ENCODE data around the gene GOLGA5. TPM values are rescaled to one million over a fixed set of nuclear protein-coding genes. Genes with fewer than 3 reads are reported as not detected.
"Not testable (repeated sequence)": the region's sequence is repeated elsewhere in the genome, so short reads cannot be mapped to it uniquely, and the experiment has no call there.

Gene GOLGA5
- total RNA-seq, 1 experiment from 2014 or later, result 22.3 TPM

DNA sequence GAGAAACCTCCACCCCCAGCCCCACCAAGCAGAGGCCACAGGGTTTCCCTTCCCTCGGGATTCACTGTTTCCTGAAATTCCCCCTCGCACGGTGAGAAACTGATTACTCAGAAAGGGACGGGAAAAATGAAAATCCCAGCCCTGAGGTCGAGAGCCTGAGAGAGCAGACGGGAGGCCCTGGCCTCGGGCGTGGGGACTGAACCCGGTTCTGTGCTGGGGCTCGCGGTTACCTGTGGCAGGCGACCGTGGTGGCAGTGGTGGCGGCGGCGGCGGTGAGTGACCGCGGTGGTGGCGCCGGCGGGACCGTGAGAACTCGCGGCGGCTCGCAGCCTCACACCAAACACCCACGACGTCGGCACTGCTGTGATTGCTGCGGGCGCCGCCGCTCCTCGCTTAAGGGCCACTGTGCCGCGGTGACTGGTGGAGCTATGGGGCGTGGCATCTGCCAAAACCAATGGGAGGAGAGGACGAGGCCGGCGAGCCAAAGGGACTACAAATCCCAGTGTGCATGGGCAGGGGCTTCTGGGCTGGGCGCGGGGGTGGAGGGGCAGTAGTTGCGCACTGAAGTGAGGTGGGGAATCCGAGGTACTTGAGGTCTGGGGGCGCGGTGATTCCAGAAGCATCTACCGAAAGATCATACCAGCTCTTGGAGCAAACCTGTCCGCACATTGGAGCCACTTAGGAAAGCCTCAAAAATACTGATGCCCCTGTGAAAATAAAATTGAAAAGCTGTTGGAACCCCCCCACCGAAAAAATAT, 45.7 kb upstream of the GOLGA5 start, which contains the start of gene LGMN:
TSS of gene LGMN (minus strand) at position 369 of the 758 bp plus-strand sequence. CDS start 15,841 bp downstream, outside the sequence.
- ATAC-seq, result peak; percentile 99
- POLR2A ChIA-PET, result interaction anchor here (0.6 kb wide), 1 partner anchor 20 kb away, joined by 3 read pairs; no protein-coding TSS in a partner anchor
- DNase-seq (ENCODE audit: low read depth, low spot score), result peak; percentile 52
- H3K9me3 ChIP-seq (ENCODE audit: control insufficient read depth, insufficient read depth, low read depth, low read length), result no peaks in the 10 kb centered on the region
- H3K27ac ChIP-seq (ENCODE audit: low read length), result peak within 1 kb of the TSS; percentile 73
- no peaks in the 10 kb centered on the region; the same call in none of the 2 replicates for H3K4me1 ChIP-seq (ENCODE audit: control insufficient read depth, insufficient read depth, low read length)
- peak within 1 kb of the TSS; percentile 90 to 93 for H3K4me3 ChIP-seq (ENCODE audit: low read depth in 2 of 2, low read length in 2 of 2)
- intact Hi-C loops (cut with micrococcal nuclease; ENCODE audit: unreplicated experiment), result no loop called here
- in situ Hi-C loops (cut with HindIII; ENCODE audit: low pct_unique_long_range_greater_than_20kb, low sequenced_read_pairs), result no loop called here
- peak; percentile 82 for TF ChIP-seq POLR2AphosphoS5 (IDR thresholded peaks at IDR 0.05; ENCODE audit: low read depth, low read length)
- no peak for TF ChIP-seq CTCF (IDR thresholded peaks at IDR 0.05)
- peak; percentile 46; the same call in 1 of the 2 replicates for TF ChIP-seq TCF7L2 (IDR thresholded peaks at IDR 0.05; ENCODE audit: low read depth, low read length)
- H3K27me3 ChIP-seq (ENCODE audit: control insufficient read depth, insufficient read depth, low read length), result no peaks in the 10 kb centered on the region
- CTCF ChIA-PET, result no interaction called here
- BruUV-seq (replicated peaks), result no TSS peak
- no peaks in the 10 kb centered on the region; the same call in 1 of the 2 replicates for H3K36me3 ChIP-seq (ENCODE audit: control insufficient read depth, insufficient read depth, low read length)

DNA sequence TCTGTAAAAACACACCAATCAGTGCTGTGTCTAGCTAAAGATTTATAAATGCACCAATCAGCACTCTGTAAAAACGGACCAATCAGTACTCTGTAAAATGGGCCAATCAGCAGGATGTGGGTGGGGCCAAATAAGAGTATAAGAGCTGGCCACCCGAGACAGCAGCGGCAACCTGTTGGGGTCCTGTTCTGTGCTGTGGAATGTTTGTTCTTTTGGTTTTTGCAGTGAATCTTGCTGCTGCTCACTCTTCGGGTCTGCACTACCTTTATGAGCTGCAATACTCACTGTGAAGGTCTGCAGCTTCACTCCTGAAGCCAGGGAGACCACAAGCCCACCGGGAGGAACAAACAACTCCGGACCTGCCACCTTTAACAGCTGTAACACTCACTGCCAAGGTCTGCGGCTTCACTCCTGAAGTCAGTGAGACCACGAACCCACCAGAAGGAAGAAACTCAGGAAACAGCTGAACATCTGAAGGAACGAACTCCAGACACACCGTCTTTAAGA, 43.8 kb upstream of the GOLGA5 start:
- H3K4me1 ChIP-seq (ENCODE audit: control insufficient read depth, insufficient read depth, low read length); in situ Hi-C loops (cut with HindIII; ENCODE audit: low pct_unique_long_range_greater_than_20kb, low sequenced_read_pairs); H3K27ac ChIP-seq (ENCODE audit: low read length); H3K36me3 ChIP-seq (ENCODE audit: control insufficient read depth, insufficient read depth, low read length); H3K27me3 ChIP-seq (ENCODE audit: control insufficient read depth, insufficient read depth, low read length); H3K9me3 ChIP-seq (ENCODE audit: control insufficient read depth, insufficient read depth, low read depth, low read length); H3K4me3 ChIP-seq (ENCODE audit: low read depth in 2 of 2, low read length in 2 of 2); CTCF ChIA-PET; intact Hi-C loops (cut with micrococcal nuclease; ENCODE audit: unreplicated experiment); DNase-seq (ENCODE audit: low read depth, low spot score); BruUV-seq (replicated peaks); ATAC-seq: not testable (repeated sequence)
- POLR2A ChIA-PET, result interaction anchor here (0.7 kb wide), 1 partner anchor 40 kb away, joined by 3 read pairs; no protein-coding TSS in a partner anchor

- H3K4me1 ChIP-seq (ENCODE audit: control insufficient read depth, insufficient read depth, low read length), result no peaks in the 10 kb centered on the region; the same call in none of the 2 replicates
- ATAC-seq, result no peak
- H3K27ac ChIP-seq (ENCODE audit: low read length), result no peak overlapping the region
- ChIA-PET POLR2A (no interaction called here), CTCF (no interaction called here)
- H3K4me3 ChIP-seq (ENCODE audit: low read depth in 2 of 2, low read length in 2 of 2), result no peak overlapping the region
- in situ Hi-C loops (cut with HindIII; ENCODE audit: low pct_unique_long_range_greater_than_20kb, low sequenced_read_pairs) (no loop called here), intact Hi-C loops (cut with micrococcal nuclease; ENCODE audit: unreplicated experiment) (no loop called here)
- no peaks in the 10 kb centered on the region for H3K9me3 ChIP-seq (ENCODE audit: control insufficient read depth, insufficient read depth, low read depth, low read length)
- no peak for DNase-seq (ENCODE audit: low read depth, low spot score)
- no peaks in the 10 kb centered on the region; the same call in 1 of the 2 replicates for H3K36me3 ChIP-seq (ENCODE audit: control insufficient read depth, insufficient read depth, low read length)
- TF ChIP-seq, protein P1, sequence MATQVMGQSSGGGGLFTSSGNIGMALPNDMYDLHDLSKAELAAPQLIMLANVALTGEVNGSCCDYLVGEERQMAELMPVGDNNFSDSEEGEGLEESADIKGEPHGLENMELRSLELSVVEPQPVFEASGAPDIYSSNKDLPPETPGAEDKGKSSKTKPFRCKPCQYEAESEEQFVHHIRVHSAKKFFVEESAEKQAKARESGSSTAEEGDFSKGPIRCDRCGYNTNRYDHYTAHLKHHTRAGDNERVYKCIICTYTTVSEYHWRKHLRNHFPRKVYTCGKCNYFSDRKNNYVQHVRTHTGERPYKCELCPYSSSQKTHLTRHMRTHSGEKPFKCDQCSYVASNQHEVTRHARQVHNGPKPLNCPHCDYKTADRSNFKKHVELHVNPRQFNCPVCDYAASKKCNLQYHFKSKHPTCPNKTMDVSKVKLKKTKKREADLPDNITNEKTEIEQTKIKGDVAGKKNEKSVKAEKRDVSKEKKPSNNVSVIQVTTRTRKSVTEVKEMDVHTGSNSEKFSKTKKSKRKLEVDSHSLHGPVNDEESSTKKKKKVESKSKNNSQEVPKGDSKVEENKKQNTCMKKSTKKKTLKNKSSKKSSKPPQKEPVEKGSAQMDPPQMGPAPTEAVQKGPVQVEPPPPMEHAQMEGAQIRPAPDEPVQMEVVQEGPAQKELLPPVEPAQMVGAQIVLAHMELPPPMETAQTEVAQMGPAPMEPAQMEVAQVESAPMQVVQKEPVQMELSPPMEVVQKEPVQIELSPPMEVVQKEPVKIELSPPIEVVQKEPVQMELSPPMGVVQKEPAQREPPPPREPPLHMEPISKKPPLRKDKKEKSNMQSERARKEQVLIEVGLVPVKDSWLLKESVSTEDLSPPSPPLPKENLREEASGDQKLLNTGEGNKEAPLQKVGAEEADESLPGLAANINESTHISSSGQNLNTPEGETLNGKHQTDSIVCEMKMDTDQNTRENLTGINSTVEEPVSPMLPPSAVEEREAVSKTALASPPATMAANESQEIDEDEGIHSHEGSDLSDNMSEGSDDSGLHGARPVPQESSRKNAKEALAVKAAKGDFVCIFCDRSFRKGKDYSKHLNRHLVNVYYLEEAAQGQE (IDR thresholded peaks at IDR 0.05; ENCODE audit: insufficient read depth in 1 of 2, low read depth in 2 of 2, low read length in 1 of 2), result no peak
- TF ChIP-seq POLR2AphosphoS5 (IDR thresholded peaks at IDR 0.05; ENCODE audit: low read depth, low read length) (no peak), CTCF (IDR thresholded peaks at IDR 0.05) (no peak), TCF7L2 (IDR thresholded peaks at IDR 0.05; ENCODE audit: low read depth, low read length) (no peak), SIN3A (IDR thresholded peaks at IDR 0.05; ENCODE audit: borderline replicate concordance, insufficient read depth, low read depth, low read length) (no peak)
- no peaks in the 10 kb centered on the region for H3K27me3 ChIP-seq (ENCODE audit: control insufficient read depth, insufficient read depth, low read length)
- no TSS peak for BruUV-seq (replicated peaks)
These were observed 43.1 kb upstream of the GOLGA5 start for GRCh38 chr14:92750994-92751400.
